T47D (cell line): ENCODE data around the gene RGS7.
"Not testable (repeated sequence)": the region's sequence is repeated elsewhere in the genome, so short reads cannot be mapped to it uniquely, and the experiment has no call there.

Source experiments
- DNase-seq, 2 experiments: peaks; one replicate each; pipeline versions ENCODE4 v3.0.0 to v3.0.0-alpha.2; 2011 to 2012; ENCODE audit warnings: low read depth in 1 of 2, low spot score in 1 of 2
- JUND ChIP-seq: IDR thresholded peaks from 2 replicates; pipeline ENCODE4 v1.6.1; 2012; ENCODE audit warnings: low read depth
- in situ Hi-C: cut with HindIII; loops from 2 replicates; pipeline ENCODE4 v1.10.0; 2016; ENCODE audit warnings: low sequenced_read_pairs, low pct_unique_long_range_greater_than_20kb

The RGS7 gene

DNA sequence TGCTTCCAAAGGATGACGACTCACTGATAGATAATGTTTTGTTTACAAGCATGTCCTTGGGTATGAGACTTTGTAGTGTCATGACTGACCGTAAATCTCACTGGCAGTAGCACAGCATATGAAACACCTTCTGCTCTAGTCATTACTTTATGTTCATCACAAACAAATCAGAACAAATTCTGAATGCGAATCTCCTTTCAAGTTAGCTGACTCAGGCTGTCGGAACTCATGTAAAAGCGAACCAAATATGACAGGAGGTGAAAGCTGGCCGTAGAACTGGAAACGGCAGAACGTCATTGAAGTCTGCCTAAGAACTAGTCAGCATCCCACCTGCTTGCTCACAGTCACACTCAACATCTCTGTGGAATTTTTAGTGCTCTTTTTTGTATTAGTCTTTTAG is 143.9 kb downstream of the RGS7 start:
- in situ Hi-C loops: no loop called here
- TF ChIP-seq JUND: no peak
- DNase-seq: no peak

DNA sequence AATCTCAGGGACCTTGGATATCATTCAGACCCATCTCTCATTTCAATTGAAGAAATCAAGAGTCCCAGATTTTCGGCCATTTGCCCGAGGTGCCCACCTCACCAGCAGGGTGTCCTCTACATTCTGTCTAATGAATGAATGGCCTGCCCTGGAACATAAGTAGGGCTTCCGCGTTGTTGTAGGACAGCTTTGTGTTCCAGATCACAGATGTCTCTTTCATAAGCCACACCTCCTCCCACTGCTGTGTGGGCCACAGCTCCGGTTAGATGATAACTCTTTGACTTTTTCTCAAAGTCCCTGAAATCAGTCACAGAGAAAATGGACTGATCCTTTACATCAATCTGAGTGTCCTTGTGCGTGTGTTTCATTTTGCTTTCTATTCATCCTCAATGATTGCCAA is 144.4 kb downstream of the RGS7 start:
- no peak for DNase-seq
- TF ChIP-seq JUND: no peak
- in situ Hi-C loops: no loop called here

DNA sequence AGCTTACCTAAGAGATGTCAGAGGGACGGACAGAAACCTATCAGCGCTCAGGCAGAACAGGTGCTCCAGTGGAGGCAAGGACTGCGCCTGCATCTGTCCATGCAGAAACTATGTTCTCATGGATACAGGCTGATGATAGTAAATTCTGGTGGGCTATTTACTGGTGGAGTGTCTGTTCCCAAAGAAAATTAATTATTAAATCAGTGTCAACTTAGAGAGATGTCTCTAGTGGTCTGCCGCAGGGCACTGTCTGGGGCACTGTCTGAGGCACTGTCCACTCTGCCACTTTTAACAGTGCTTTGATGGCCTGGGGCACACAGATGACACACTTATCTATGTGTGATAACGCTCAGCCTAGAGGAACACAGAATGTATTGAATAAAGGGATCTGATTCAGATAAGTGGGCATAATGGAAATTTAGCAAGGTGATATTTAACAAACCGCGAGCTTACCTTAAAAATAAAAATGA is 148.1 kb downstream of the RGS7 start:
- no peak for DNase-seq
- in situ Hi-C loops: no loop called here
- TF ChIP-seq JUND: no peak

DNA sequence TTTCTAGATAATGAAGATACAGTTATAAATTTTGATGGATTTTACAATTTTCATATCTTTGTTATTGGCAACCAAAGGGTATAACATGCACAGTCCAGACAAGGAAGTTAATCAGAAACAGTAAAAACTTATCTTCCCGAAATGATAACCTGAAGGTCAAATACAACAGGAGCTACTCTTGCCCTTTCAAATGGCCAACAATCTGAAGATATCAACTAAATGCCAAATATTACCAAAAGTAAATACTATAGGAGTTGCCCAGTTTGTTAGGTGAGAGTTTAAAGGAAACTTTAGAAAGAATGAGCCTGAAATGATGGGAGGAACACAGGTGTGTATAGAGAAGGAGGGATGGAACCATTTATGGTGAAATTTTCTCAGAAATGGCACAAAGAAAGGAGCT is 153.2 kb downstream of the RGS7 start:
- no peak for DNase-seq
- no peak for TF ChIP-seq JUND
- in situ Hi-C loops: no loop called here

DNA sequence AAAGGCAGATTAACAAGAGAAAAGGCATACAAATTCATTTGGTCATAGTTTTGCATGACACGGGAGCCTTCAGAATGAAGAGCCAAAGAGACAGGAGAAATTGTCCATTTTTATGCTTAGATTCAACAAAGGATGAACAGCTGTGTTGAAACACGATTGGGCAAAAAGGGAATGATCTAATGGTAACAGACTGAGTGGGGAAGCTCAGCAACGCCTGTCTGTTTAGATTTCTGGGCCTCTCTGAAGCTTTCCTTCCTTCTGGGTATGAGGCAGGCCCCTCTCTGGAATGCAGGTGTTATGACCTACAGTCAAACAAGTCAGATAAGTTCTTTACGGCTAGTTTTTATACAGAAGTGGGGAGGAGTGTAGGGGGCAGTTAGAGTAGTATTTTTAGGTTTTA is 154.6 kb downstream of the RGS7 start:
- DNase-seq: no peak
- no peak for TF ChIP-seq JUND
- in situ Hi-C loops: no loop called here

DNA sequence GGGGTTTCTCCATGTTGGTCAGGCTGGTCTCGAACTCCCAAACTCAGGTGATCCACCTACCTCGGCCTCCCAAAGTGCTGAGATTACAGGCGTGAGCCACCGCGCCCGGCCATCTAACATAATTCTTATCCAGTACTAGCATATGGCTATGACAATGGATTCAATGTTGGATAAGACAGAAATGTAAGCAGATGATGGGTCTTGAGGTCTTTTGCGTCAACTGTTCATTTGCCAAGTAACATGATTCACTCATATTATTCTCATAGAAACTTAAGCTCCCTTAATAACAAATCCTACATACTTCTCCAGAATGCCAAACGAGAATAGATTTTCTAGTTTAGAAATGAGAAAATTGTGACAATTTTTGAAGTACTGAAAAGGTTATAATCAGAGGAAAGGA is 170.3 kb downstream of the RGS7 start:
- DNase-seq: no peak
- in situ Hi-C loops: no loop called here
- no peak for TF ChIP-seq JUND

DNA sequence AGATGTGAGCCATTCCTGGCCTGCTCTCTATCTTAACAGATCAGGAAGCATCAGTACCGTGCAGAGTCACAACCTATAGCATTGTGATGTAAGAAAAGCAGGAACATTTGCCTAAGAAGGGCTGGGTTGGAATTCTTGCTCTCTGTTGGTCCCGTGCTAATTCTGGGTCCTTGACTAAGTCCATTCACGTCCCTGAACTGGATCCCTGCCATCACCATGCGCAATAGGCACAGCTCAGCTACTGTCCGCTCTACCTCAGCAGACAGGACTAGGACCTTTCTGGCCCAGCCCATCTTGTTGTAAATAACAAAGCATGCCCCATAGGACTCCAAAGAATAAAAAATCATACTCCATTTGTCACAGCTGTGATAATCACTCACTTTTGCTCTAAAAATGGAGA is 175.0 kb downstream of the RGS7 start:
- TF ChIP-seq JUND: no peak
- in situ Hi-C loops: no loop called here
- DNase-seq: no peak

DNA sequence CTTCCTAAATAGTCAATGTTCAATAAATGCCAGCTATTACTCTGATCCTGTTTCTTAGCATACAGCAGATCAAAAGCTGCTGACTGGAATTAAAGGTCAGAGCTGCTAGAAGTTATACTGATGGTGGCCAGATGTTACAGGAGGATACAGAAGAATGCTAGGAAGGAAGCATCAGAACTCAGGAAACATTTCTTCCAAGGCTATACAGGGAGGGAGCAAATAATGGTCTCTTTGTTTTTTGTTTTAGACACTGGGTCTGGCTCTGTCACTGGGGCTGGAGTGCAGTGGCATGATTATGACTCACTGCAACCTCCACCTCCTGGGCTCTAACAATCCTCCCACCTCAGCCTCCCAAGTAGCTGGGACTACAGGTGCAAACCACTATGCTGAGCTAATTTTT is 175.5 kb downstream of the RGS7 start:
- no peak for DNase-seq
- no peak for TF ChIP-seq JUND
- in situ Hi-C loops: no loop called here

DNA sequence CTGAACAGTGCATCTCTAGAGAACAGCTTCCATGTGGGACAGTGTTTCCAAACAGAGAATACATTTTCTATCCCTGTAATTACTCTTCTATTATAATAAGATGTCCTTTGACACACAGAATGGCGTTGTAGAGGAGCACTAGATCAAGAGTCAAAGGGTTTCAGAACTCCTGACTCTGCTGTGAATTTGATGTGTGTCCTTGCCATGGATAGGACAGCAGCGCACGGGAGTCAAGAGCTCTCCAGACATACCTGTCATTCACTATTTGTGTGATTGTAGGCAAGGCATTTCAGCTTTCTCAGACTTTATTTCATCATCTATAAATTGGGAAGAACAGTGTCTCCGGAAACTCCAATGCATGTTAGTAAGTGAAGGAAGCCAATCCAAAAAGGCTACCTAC is 176.4 kb downstream of the RGS7 start:
- in situ Hi-C loops: no loop called here
- TF ChIP-seq JUND: no peak
- no peak for DNase-seq

DNA sequence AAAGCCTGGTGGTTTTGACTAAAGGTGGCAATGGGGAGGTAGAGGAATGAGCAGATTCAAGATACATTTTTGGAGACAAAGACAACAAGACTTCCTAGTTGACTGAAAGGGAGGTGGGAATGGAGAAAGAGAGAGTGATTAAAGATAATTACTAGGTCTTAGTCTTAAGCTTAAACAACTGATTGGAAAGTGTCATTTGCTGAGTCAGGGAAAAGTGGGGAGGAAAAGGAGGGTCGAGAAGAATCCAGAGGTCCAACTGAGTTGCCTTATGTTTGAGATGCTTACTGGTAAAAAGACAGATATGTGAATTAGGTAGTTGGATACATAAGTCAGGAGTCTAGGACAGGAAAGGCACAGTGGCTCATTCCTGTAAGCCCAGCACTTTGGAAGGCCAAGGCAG is 179.3 kb downstream of the RGS7 start:
- DNase-seq: no peak
- no peak for TF ChIP-seq JUND
- in situ Hi-C loops: no loop called here

DNA sequence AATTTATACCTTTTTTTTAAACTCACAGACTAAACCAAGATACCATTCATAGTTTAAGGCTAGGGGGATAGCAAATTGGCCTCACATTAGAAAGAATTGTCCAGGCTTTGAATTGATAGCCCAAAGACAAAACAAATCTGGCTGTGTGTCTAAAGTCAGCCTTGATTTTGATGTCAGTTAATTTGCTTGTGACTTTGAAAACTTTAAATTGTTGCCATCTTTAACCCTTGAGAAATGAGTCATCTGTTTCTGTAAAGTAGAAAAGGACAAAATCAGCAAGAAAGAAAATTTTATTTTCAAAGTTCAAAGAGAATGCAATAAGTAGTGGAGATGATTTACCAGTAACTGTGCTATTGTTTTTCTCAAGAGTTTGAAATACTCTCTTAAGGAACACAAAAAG is 184.5 kb downstream of the RGS7 start:
- TF ChIP-seq JUND: no peak
- in situ Hi-C loops: no loop called here
- DNase-seq: no peak

DNA sequence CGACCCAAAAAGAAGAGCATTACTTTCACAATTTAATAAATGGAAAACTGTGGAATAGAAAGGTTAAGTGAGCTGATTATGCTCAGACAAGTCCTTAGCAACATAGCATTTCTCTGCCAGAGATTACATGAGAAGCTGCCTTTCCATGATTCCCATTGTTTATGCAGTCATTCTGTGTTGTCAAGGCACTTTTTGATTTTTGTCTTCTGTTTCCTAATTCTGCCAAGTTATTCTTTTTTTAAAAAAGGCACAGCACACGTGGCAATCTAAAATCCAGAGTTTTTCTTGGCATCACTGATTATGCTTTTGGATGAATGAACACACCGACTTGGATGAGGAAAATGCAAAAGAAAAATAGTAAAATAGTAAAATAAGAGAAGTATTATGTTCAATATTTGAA is 185.0 kb downstream of the RGS7 start:
- in situ Hi-C loops: no loop called here
- TF ChIP-seq JUND: no peak
- DNase-seq: no peak

DNA sequence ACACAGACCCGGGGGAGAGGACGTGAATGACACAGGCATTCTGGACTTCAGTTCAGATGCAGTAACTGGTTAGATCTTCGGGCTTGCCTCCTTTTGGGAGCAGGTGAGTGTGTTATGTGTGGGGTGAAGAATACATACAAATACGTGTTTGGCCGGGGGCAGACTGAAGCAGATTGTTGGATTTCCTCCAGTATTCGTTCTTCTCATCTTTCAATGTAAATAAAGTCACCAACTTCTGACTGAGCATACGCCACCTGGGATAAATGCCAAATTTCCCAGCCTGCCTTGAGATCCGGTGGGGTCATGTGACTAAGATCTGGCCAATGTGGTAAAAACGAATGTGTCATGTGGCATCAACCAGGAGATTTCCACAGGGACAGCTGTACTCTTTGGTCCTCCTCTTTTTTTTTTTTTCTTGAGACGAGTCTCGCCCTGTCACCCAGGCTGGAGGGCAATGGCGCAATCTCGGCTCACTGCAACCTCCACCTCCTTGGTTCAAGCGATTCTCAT is 189.8 kb downstream of the RGS7 start:
- TF ChIP-seq JUND: no peak
- in situ Hi-C loops: no loop called here
- DNase-seq: peak in 1 of 2 experiments; percentile 56

DNA sequence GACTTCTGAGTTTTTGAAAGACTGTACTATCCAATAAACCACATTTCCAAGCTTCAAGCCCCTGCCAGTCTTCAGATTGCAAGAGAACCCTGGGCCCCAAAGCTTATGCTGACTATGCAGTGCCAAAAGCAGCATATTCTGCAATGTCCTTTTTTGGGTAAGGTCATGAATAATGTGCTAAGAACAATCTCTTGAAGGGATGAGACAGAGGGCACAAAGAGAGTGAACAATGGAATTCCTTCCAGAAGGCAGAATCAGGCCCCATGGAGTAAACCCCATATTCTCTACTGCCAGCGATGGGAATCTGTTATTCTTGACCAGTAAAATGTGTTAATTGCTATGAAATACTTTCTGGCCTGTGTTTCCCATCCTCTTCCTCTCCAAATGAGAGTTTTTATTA is 190.4 kb downstream of the RGS7 start:
- in situ Hi-C loops: no loop called here

DNA sequence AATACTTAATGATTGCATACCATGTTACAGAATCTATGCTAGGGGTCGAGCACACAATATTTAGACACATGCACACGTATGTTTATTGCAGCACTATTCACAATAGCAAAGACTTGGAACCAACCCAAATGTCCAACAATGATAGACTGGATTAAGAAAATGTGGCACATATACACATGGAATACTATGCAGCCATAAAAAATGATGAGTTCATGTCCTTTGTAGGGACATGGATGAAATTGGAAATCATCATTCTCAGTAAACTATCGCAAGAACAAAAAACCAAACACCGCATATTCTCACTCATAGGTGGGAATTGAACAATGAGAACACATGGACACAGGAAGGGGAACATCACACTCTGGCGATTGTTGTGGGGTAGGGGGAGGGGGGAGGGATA is 191.7 kb downstream of the RGS7 start:
- DNase-seq, in situ Hi-C loops: not testable (repeated sequence)

More for the DNA sequence above, 190.4 kb downstream of the RGS7 start:
- DNase-seq: no peak
- no peak for TF ChIP-seq JUND
